Esophagus muscularis mucosa (tissue), 4 donors: ENCODE data around the gene C17orf67. TPM values are rescaled to one million over a fixed set of nuclear protein-coding genes. Genes with fewer than 3 reads are reported as not detected.

Experiments
- DNase-seq: peaks from one replicate; pipeline ENCODE4 v3.0.0-alpha.2; 2017; ENCODE audit errors: extremely low spot score
- H3K27ac ChIP-seq, 4 donors: fragments of 200-600 bp; sonication (generic); replicated peaks in 1 of 4; 1 replicate in 3 of 4; 2 replicates in 1 of 4; pipeline ENCODE4 v1.5.1; 2016 to 2019; ENCODE audit warnings: mild to moderate bottlenecking in 1 of 4
- H3K27me3 ChIP-seq, 4 donors: fragments of 200-600 bp; sonication (generic); one replicate each; pipeline versions ENCODE4 v1.5.1 to v1.6.0; 2016 to 2019
- H3K36me3 ChIP-seq, 4 donors: fragments of 200-600 bp; sonication (generic); one replicate each; pipeline ENCODE4 v1.5.1; 2016 to 2019
- H3K4me1 ChIP-seq, 4 donors: fragments of 200-600 bp; sonication (generic); one replicate each; pipeline ENCODE4 v1.5.1; 2016 to 2019
- H3K4me3 ChIP-seq, 4 donors: fragments of 200-600 bp; sonication (generic); 1 replicate in 2 of 4; 2 replicates in 2 of 4; pipeline ENCODE4 v1.5.1; 2016 to 2019; ENCODE audit warnings: mild to moderate bottlenecking in 4 of 4, moderate library complexity in 1 of 4
- H3K9me3 ChIP-seq, 4 donors: fragments of 200-600 bp; sonication (generic); 1 replicate in 3 of 4; 2 replicates in 1 of 4; pipeline ENCODE4 v1.5.1; 2016 to 2019
- CTCF ChIP-seq, 3 experiments: fragments of 200-600 bp in 2 of 3; fragments of 450-650 bp in 1 of 3; sonication (generic) in 2 of 3; IDR thresholded peaks; one replicate each; pipeline ENCODE4 v1.5.1; 2017 to 2019; ENCODE audit warnings: antibody characterized with exemption in 3 of 3, mild to moderate bottlenecking in 2 of 3, moderate library complexity in 1 of 3
- EP300 ChIP-seq: sonication (generic); formaldehyde crosslinking; IDR thresholded peaks from one replicate; pipeline ENCODE4 v1.6.1; 2017; ENCODE audit warnings: antibody characterized with exemption
- POLR2A ChIP-seq: fragments of 450-650 bp; IDR thresholded peaks from one replicate; pipeline ENCODE4 v1.6.1; 2017; ENCODE audit warnings: antibody characterized with exemption, moderate library complexity, mild to moderate bottlenecking, low read depth
- POLR2AphosphoS5 ChIP-seq, 2 donors: sonication (generic); formaldehyde crosslinking; IDR thresholded peaks; one replicate each; pipeline ENCODE4 v1.6.1; 2017; ENCODE audit warnings: antibody characterized with exemption in 2 of 2
- WGBS: methylation state at CpG from one replicate; pipeline ENCODE4 v1.1.5; 2018; 5-methylcytosine and 5-hydroxymethylcytosine counted together
- intact Hi-C: fragments of 100-400 bp; cut with DNase I; formaldehyde crosslinking; loops from one replicate; pipeline ENCODE4 v1.15.1; 2023
- total RNA-seq, 4 donors: library from RNA; depleted of rRNA; stranded (reverse); fragments of >200 nt; gene quantifications; one replicate each; pipeline versions ENCODE4 v1.1.0 to v1.2.1, GENCODE V29; 2016

The C17orf67 gene
- total RNA-seq, 4 donors from 2014 or later: 0.83 to 4.3 (median 3.6) TPM

- Histone ChIP-seq H3K4me1 (peaks cover 0 to 15% (median 5%) of the 10 kb centered on the region in 4 donors), H3K9me3 (no peaks in the 10 kb centered on the region), H3K36me3 (no peaks in the 10 kb centered on the region), H3K27ac (no peak overlapping the region), H3K27me3 (no peaks in the 10 kb centered on the region), H3K4me3 (no peak overlapping the region)
- no peak for TF ChIP-seq CTCF (IDR thresholded peaks at IDR 0.05)
- no peak for TF ChIP-seq POLR2A
- no peak for TF ChIP-seq POLR2AphosphoS5 (IDR thresholded peaks at IDR 0.05)
- TF ChIP-seq EP300: no peak
- DNase-seq: no peak
- intact Hi-C loops: no loop called here
- 51% methylated on average over 6 of the region's 8 CpGs for WGBS
Measured at GRCh38 chr17:56754523-56755208, 79.1 kb downstream of the C17orf67 start.

- 81% methylated on average over 4 of the region's 4 CpGs for WGBS
- no peak for DNase-seq
- Histone ChIP-seq H3K4me1 (peaks cover 0 to 15% (median 5%) of the 10 kb centered on the region in 4 donors), H3K9me3 (no peaks in the 10 kb centered on the region), H3K27ac (no peak overlapping the region), H3K27me3 (no peaks in the 10 kb centered on the region), H3K36me3 (no peaks in the 10 kb centered on the region), H3K4me3 (no peak overlapping the region)
- TF ChIP-seq POLR2AphosphoS5 (IDR thresholded peaks at IDR 0.05) (no peak), CTCF (IDR thresholded peaks at IDR 0.05) (no peak), POLR2A (no peak), EP300 (no peak)
- intact Hi-C loops: no loop called here
Measured at GRCh38 chr17:56752263-56752836, 81.4 kb downstream of the C17orf67 start.

GRCh38 chr17:56751145-56751738 lies 82.5 kb downstream of the C17orf67 start:
- no peak for DNase-seq
- no peaks in the 10 kb centered on the region for H3K27me3 ChIP-seq
- no peak overlapping the region for H3K27ac ChIP-seq
- intact Hi-C loops: no loop called here
- peaks cover 0 to 15% (median 5%) of the 10 kb centered on the region in 4 donors for H3K4me1 ChIP-seq
- no peaks in the 10 kb centered on the region for H3K9me3 ChIP-seq
- no peak overlapping the region for H3K4me3 ChIP-seq
- 61% methylated on average over 6 of the region's 6 CpGs for WGBS
- TF ChIP-seq EP300: no peak
- no peak for TF ChIP-seq CTCF (IDR thresholded peaks at IDR 0.05)
- no peak for TF ChIP-seq POLR2AphosphoS5 (IDR thresholded peaks at IDR 0.05)
- TF ChIP-seq POLR2A: no peak
- no peaks in the 10 kb centered on the region for H3K36me3 ChIP-seq

- TF ChIP-seq POLR2A (no peak), EP300 (no peak), CTCF (IDR thresholded peaks at IDR 0.05) (no peak), POLR2AphosphoS5 (IDR thresholded peaks at IDR 0.05) (no peak)
- Histone ChIP-seq H3K36me3 (no peaks in the 10 kb centered on the region), H3K27ac (no peak overlapping the region), H3K4me3 (no peak overlapping the region), H3K4me1 (no peaks in the 10 kb centered on the region), H3K9me3 (no peaks in the 10 kb centered on the region), H3K27me3 (peaks cover 0 to 2% (median 0%) of the 10 kb centered on the region in 4 donors)
- no peak for DNase-seq
- intact Hi-C loops: no loop called here
- 85% methylated on average over 7 of the region's 7 CpGs for WGBS
Measured at GRCh38 chr17:56744721-56745120, 89.0 kb downstream of the C17orf67 start.
